LNCaP clone FGC (cell line): Measurements from ENCODE around the gene CAPS2.
A peak's percentile ranks its signal among the peaks of the same experiment; 100 is the strongest.

Experiments
- DNase-seq: peaks from one replicate; pipeline ENCODE4 v3.0.0-alpha.2; 2011; ENCODE audit warnings: low read depth
- H3K4me3 ChIP-seq: 2 replicates; pipeline ENCODE4 v1.5.1; 2011; ENCODE audit warnings: mild to moderate bottlenecking, low read depth, low read length, control low read depth
- CTCF ChIP-seq: IDR thresholded peaks from 2 replicates; pipeline ENCODE4 v1.5.1; 2012; ENCODE audit warnings: mild to moderate bottlenecking; ENCODE audit not compliant: control insufficient read depth, insufficient read depth; ENCODE audit errors: extremely low read depth

The CAPS2 gene

GRCh38 chr12:75329918-75330826 is at the start of gene CAPS2:
Gene CAPS2 (minus strand): TSS chr12:75330324. CDS start chr12:75326498, 3,826 bp downstream.
- no peak for TF ChIP-seq CTCF
- peak; percentile 44 for DNase-seq

GRCh38 chr12:75378354-75378753 is 48.2 kb upstream of the CAPS2 start:
- no peak overlapping the region for H3K4me3 ChIP-seq
- DNase-seq: no peak
- no peak for TF ChIP-seq CTCF

More at GRCh38 chr12:75329918-75330826, at the start of gene CAPS2:
- H3K4me3 ChIP-seq: peak within 1 kb of the TSS; percentile 63

- DNase-seq: no peak
- no peak overlapping the region for H3K4me3 ChIP-seq
- TF ChIP-seq CTCF: no peak
These were observed 44.8 kb upstream of the CAPS2 start for GRCh38 chr12:75374971-75375370.

GRCh38 chr12:75366629-75367028 is 36.5 kb upstream of the CAPS2 start:
- H3K4me3 ChIP-seq: no peak overlapping the region
- DNase-seq: no peak
- no peak for TF ChIP-seq CTCF

GRCh38 chr12:75364919-75365318 is 34.8 kb upstream of the CAPS2 start:
- DNase-seq: no peak
- TF ChIP-seq CTCF: no peak
- no peak overlapping the region for H3K4me3 ChIP-seq

GRCh38 chr12:75361408-75361807 is 31.3 kb upstream of the CAPS2 start:
- no peak for DNase-seq
- no peak for TF ChIP-seq CTCF
- H3K4me3 ChIP-seq: no peak overlapping the region
